Testis (tissue), 3 donors: ENCODE data around the gene KCTD13. TPM values are rescaled to one million over a fixed set of nuclear protein-coding genes. Genes with fewer than 3 reads are reported as not detected.
"Not testable (repeated sequence)": the region's sequence is repeated elsewhere in the genome, so short reads cannot be mapped to it uniquely, and the experiment has no call there.

Source experiments
- DNase-seq: peaks from one replicate; pipeline ENCODE4 v3.0.0-alpha.2; 2019
- H3K27ac ChIP-seq, 2 donors: fragments of 200-600 bp; sonication (generic); one replicate each; pipeline ENCODE4 v1.5.1; 2019
- H3K27me3 ChIP-seq: fragments of 200-600 bp; sonication (generic); one replicate; pipeline ENCODE4 v1.5.1; 2019
- H3K36me3 ChIP-seq: fragments of 200-600 bp; sonication (generic); one replicate; pipeline ENCODE4 v1.5.1; 2017; ENCODE audit warnings: low read depth; ENCODE audit errors: missing control alignments
- H3K4me1 ChIP-seq: fragments of 200-600 bp; sonication (generic); one replicate; pipeline ENCODE4 v1.5.1; 2019
- H3K4me3 ChIP-seq, 2 donors: fragments of 200-600 bp; sonication (generic); one replicate each; pipeline ENCODE4 v1.5.1; 2017 to 2019
- H3K9me3 ChIP-seq: fragments of 200-600 bp; sonication (generic); one replicate; pipeline ENCODE4 v1.5.1; 2017
- CTCF ChIP-seq, 3 experiments: fragments of 450-650 bp in 2 of 3; fragments of 200-600 bp in 1 of 3; sonication (generic) in 1 of 3; IDR thresholded peaks; one replicate each; pipeline ENCODE4 v1.5.1; 2016 to 2019; ENCODE audit warnings: antibody characterized with exemption in 3 of 3, mild to moderate bottlenecking in 2 of 3, moderate library complexity in 1 of 3
- POLR2A ChIP-seq: fragments of 450-650 bp; IDR thresholded peaks from one replicate; pipeline ENCODE4 v1.6.1; 2017; ENCODE audit warnings: antibody characterized with exemption, mild to moderate bottlenecking, moderate library complexity
- WGBS, 2 donors: methylation state at CpG; one replicate each; pipeline ENCODE4 v1.1.5; 2018; 5-methylcytosine and 5-hydroxymethylcytosine counted together
- intact Hi-C: fragments of 100-400 bp; cut with DNase I; formaldehyde crosslinking; loops from one replicate; pipeline ENCODE4 v1.15.1; 2023; ENCODE audit warnings: low total_unique reads
- polyA plus RNA-seq: library from polyadenylated mRNA; stranded (reverse); fragments of 350-450 nt; fragmentation: Illumina TruSeq; extraction: RNeasy Lipid Tissue Mini Kit (QIAGEN cat#74804); gene quantifications from one replicate; pipeline ENCODE4 v1.2.3, GENCODE V29; 2014; ENCODE audit warnings: low read depth, low replicate concordance; ENCODE audit not compliant: insufficient read depth
- total RNA-seq, 2 donors: library from RNA; depleted of rRNA; stranded (reverse); fragments of >200 nt; gene quantifications; one replicate each; pipeline ENCODE4 v1.2.3, GENCODE V29; 2016

The KCTD13 gene
- total and polyA plus RNA-seq, 3 donors from 2014 or later, result 126 to 241 (median 202) TPM

GRCh38 chr16:29891525-29892457, 34.2 kb downstream of the KCTD13 start:
- Histone ChIP-seq H3K4me1 (no peaks in the 10 kb centered on the region), H3K9me3 (no peaks in the 10 kb centered on the region), H3K4me3 (no peak overlapping the region), H3K27ac (no peak overlapping the region), H3K36me3 (no peaks in the 10 kb centered on the region), H3K27me3 (no peaks in the 10 kb centered on the region)
- WGBS, 2 donors, result 75 to 81% methylated on average over 10 of the region's 10 CpGs
- intact Hi-C loops, result no loop called here
- TF ChIP-seq CTCF (IDR thresholded peaks at IDR 0.05) (no peak), POLR2A (no peak)
- DNase-seq, result no peak

DNA sequence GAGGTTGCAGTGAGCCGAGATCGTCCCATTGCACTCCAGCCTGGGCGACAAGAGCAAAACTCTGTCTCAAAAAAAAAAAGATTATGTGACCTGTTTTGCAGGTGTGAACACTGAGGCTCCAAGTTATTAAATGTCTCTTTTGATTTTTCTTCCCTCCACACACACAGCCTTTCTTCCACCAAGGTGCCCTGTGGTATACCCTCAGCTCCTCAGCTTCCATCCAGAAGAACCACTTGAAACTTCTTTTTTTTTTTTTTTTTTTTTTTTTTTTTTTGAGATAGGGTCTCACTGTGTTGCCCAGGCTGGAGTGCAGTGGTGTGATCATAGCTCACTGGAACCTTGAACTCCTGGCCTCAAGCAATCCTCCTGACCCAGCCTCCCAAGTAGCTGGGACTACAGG, 36.7 kb downstream of the KCTD13 start:
- not testable (repeated sequence) for DNase-seq

DNA sequence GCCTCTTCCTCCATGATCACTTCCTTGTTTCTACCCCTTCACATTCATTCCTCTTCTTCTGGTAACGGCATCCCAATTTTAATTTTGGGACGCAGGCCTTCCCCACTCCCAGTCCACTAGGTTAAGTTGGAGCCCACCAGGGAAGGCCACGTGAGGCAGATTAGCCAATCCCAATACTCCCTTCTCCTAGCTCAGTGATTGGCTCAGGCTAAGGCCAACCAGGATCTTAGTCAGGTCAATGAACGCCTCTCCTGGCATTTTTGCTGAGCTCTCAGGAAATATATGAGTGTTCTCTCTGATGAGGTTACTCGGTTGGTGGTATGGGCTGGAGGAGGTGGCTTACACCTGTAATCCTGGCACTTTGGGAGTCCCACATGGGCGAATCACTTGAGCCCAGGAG, 42.0 kb downstream of the KCTD13 start:
- H3K27me3 ChIP-seq, result no peaks in the 10 kb centered on the region
- H3K9me3 ChIP-seq, result no peaks in the 10 kb centered on the region
- H3K4me3 ChIP-seq, result peak overlapping the region in 1 of 2 donors; percentile 20
- no peak overlapping the region for H3K27ac ChIP-seq
- WGBS, 2 donors, result 64 to 77% methylated on average over 5 to 6 of the region's 6 CpGs
- no peaks in the 10 kb centered on the region for H3K4me1 ChIP-seq
- TF ChIP-seq CTCF (IDR thresholded peaks at IDR 0.05) (no peak), POLR2A (no peak)
- intact Hi-C loops, result no loop called here
- no peaks in the 10 kb centered on the region for H3K36me3 ChIP-seq
- DNase-seq, result peak; percentile 62

More for the DNA sequence above, 36.7 kb downstream of the KCTD13 start:
- H3K36me3 ChIP-seq, H3K9me3 ChIP-seq, H3K4me3 ChIP-seq, H3K27me3 ChIP-seq, H3K4me1 ChIP-seq, intact Hi-C loops, H3K27ac ChIP-seq: not testable (repeated sequence)
- 95 to 100% methylated on average over 3 of the region's 3 CpGs for WGBS, 2 donors

- TF ChIP-seq POLR2A (no peak), CTCF (IDR thresholded peaks at IDR 0.05) (no peak)
- intact Hi-C loops, result no loop called here
- Histone ChIP-seq H3K4me1 (no peaks in the 10 kb centered on the region), H3K27me3 (no peaks in the 10 kb centered on the region), H3K36me3 (no peaks in the 10 kb centered on the region), H3K27ac (no peak overlapping the region), H3K4me3 (no peak overlapping the region), H3K9me3 (no peaks in the 10 kb centered on the region)
- WGBS, 2 donors, result 65 to 66% methylated on average over 3 of the region's 3 CpGs
- no peak for DNase-seq
Observed at GRCh38 chr16:29881050-29881449, 45.0 kb downstream of the KCTD13 start.

- WGBS, 2 donors, result 75 to 83% methylated on average over 9 to 14 of the region's 14 CpGs
- DNase-seq, result no peak
- no peak overlapping the region for H3K27ac ChIP-seq
- H3K4me1 ChIP-seq, result no peaks in the 10 kb centered on the region
- H3K9me3 ChIP-seq, result no peaks in the 10 kb centered on the region
- intact Hi-C loops, result no loop called here
- H3K36me3 ChIP-seq, result no peaks in the 10 kb centered on the region
- no peak for TF ChIP-seq CTCF (IDR thresholded peaks at IDR 0.05)
- TF ChIP-seq POLR2A, result no peak
- no peaks in the 10 kb centered on the region for H3K27me3 ChIP-seq
- H3K4me3 ChIP-seq, result no peak overlapping the region
Observed at GRCh38 chr16:29878172-29878571, 47.9 kb downstream of the KCTD13 start.
